Measurements from ENCODE around the gene GPR146.

Gene GPR146

GRCh38 chr7:1080921-1081255 is 36.5 kb downstream of the GPR146 start:
- TF ChIP-seq ZFP3 (CRISPR knock-in tag; IDR thresholded peaks at IDR 0.05) (no peak), ISL1 (CRISPR knock-in tag; IDR thresholded peaks at IDR 0.05) (no peak), ZFP30 (CRISPR knock-in tag; IDR thresholded peaks at IDR 0.05) (no peak), RARB (CRISPR knock-in tag; IDR thresholded peaks at IDR 0.05) (no peak), GLIS3 (CRISPR knock-in tag; IDR thresholded peaks at IDR 0.05) (no peak), CSDC2 (CRISPR knock-in tag; IDR thresholded peaks at IDR 0.05) (no peak), ZNF8 (CRISPR knock-in tag; IDR thresholded peaks at IDR 0.05) (no peak), ESRRG (CRISPR knock-in tag; IDR thresholded peaks at IDR 0.05) (no peak), BACH2 (CRISPR knock-in tag; IDR thresholded peaks at IDR 0.05; ENCODE audit: borderline replicate concordance) (no peak)
- TF ChIP-seq, protein P1, sequence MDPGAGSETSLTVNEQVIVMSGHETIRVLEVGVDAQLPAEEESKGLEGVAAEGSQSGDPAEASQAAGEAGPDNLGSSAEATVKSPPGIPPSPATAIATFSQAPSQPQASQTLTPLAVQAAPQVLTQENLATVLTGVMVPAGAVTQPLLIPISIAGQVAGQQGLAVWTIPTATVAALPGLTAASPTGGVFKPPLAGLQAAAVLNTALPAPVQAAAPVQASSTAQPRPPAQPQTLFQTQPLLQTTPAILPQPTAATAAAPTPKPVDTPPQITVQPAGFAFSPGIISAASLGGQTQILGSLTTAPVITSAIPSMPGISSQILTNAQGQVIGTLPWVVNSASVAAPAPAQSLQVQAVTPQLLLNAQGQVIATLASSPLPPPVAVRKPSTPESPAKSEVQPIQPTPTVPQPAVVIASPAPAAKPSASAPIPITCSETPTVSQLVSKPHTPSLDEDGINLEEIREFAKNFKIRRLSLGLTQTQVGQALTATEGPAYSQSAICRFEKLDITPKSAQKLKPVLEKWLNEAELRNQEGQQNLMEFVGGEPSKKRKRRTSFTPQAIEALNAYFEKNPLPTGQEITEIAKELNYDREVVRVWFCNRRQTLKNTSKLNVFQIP (CRISPR knock-in tag; IDR thresholded peaks at IDR 0.05; ENCODE audit: borderline replicate concordance, low read depth), result no peak
- TF ChIP-seq, protein P2, sequence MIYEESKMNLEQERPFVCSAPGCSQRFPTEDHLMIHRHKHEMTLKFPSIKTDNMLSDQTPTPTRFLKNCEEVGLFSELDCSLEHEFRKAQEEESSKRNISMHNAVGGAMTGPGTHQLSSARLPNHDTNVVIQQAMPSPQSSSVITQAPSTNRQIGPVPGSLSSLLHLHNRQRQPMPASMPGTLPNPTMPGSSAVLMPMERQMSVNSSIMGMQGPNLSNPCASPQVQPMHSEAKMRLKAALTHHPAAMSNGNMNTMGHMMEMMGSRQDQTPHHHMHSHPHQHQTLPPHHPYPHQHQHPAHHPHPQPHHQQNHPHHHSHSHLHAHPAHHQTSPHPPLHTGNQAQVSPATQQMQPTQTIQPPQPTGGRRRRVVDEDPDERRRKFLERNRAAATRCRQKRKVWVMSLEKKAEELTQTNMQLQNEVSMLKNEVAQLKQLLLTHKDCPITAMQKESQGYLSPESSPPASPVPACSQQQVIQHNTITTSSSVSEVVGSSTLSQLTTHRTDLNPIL (CRISPR knock-in tag; IDR thresholded peaks at IDR 0.05; ENCODE audit: low read depth), result no peak
- no peak for ATAC-seq

- TF ChIP-seq RARB (CRISPR knock-in tag; IDR thresholded peaks at IDR 0.05), result no peak
- ATAC-seq, result peak; percentile 6; the same call in 2 of the 3 replicates
These were observed 37.0 kb downstream of the GPR146 start for GRCh38 chr7:1081336-1081735.

DNA sequence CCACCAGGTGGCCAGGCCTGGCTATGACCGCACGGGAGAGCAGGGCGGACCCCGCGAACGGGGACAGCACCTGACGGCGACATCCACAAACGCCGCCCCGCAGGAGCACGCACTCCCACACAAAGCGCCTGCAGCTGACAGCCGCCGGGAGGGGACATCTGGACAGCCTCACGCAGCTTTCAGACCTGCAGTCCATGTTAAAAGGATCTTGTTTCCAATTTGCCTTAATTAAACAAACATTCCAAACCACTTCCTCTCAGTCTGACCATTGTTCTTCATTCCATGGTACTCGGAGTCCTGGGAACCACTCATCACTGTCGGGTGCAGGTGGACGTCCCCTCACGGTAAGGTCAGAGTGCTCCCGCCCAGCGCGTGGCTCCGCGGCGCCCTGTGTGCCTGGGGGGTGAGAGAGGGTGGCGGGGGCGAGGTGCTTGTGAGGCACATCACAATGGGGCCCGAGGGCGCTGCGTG is 37.6 kb downstream of the GPR146 start:
- peak; percentile 56 for ATAC-seq
- TF ChIP-seq SNAI2 (CRISPR knock-in tag; IDR thresholded peaks at IDR 0.05) (peak; percentile 84; the same call in 1 of the 2 replicates), TCF4 (CRISPR knock-in tag; IDR thresholded peaks at IDR 0.05; ENCODE audit: borderline replicate concordance) (peak; percentile 94), ISL1 (CRISPR knock-in tag; IDR thresholded peaks at IDR 0.05) (peak; percentile 82), GLIS3 (CRISPR knock-in tag; IDR thresholded peaks at IDR 0.05) (no peak), ZC3H10 (CRISPR knock-in tag; IDR thresholded peaks at IDR 0.05) (no peak), OSR1 (CRISPR knock-in tag; IDR thresholded peaks at IDR 0.05) (no peak)
- TF ChIP-seq, protein P3, sequence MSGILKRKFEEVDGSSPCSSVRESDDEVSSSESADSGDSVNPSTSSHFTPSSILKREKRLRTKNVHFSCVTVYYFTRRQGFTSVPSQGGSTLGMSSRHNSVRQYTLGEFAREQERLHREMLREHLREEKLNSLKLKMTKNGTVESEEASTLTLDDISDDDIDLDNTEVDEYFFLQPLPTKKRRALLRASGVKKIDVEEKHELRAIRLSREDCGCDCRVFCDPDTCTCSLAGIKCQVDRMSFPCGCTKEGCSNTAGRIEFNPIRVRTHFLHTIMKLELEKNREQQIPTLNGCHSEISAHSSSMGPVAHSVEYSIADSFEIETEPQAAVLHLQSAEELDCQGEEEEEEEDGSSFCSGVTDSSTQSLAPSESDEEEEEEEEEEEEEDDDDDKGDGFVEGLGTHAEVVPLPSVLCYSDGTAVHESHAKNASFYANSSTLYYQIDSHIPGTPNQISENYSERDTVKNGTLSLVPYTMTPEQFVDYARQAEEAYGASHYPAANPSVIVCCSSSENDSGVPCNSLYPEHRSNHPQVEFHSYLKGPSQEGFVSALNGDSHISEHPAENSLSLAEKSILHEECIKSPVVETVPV (CRISPR knock-in tag; IDR thresholded peaks at IDR 0.05), result 0 out of 2 replicates have a peak, but pooled peaks have one; percentile 59
- TF ChIP-seq, protein P4, sequence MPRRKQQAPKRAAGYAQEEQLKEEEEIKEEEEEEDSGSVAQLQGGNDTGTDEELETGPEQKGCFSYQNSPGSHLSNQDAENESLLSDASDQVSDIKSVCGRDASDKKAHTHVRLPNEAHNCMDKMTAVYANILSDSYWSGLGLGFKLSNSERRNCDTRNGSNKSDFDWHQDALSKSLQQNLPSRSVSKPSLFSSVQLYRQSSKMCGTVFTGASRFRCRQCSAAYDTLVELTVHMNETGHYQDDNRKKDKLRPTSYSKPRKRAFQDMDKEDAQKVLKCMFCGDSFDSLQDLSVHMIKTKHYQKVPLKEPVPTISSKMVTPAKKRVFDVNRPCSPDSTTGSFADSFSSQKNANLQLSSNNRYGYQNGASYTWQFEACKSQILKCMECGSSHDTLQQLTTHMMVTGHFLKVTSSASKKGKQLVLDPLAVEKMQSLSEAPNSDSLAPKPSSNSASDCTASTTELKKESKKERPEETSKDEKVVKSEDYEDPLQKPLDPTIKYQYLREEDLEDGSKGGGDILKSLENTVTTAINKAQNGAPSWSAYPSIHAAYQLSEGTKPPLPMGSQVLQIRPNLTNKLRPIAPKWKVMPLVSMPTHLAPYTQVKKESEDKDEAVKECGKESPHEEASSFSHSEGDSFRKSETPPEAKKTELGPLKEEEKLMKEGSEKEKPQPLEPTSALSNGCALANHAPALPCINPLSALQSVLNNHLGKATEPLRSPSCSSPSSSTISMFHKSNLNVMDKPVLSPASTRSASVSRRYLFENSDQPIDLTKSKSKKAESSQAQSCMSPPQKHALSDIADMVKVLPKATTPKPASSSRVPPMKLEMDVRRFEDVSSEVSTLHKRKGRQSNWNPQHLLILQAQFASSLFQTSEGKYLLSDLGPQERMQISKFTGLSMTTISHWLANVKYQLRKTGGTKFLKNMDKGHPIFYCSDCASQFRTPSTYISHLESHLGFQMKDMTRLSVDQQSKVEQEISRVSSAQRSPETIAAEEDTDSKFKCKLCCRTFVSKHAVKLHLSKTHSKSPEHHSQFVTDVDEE (CRISPR knock-in tag; IDR thresholded peaks at IDR 0.05), result peak; percentile 92
- TF ChIP-seq, protein P5, sequence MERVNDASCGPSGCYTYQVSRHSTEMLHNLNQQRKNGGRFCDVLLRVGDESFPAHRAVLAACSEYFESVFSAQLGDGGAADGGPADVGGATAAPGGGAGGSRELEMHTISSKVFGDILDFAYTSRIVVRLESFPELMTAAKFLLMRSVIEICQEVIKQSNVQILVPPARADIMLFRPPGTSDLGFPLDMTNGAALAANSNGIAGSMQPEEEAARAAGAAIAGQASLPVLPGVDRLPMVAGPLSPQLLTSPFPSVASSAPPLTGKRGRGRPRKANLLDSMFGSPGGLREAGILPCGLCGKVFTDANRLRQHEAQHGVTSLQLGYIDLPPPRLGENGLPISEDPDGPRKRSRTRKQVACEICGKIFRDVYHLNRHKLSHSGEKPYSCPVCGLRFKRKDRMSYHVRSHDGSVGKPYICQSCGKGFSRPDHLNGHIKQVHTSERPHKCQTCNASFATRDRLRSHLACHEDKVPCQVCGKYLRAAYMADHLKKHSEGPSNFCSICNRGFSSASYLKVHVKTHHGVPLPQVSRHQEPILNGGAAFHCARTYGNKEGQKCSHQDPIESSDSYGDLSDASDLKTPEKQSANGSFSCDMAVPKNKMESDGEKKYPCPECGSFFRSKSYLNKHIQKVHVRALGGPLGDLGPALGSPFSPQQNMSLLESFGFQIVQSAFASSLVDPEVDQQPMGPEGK (CRISPR knock-in tag; IDR thresholded peaks at IDR 0.05; ENCODE audit: borderline replicate concordance), result peak; percentile 91; the same call in 1 of the 2 replicates
- TF ChIP-seq, protein P1 (CRISPR knock-in tag; IDR thresholded peaks at IDR 0.05; ENCODE audit: borderline replicate concordance, low read depth), result no peak
